Measurements from ENCODE around the gene ZNF366.

Gene ZNF366

GRCh38 chr5:72463449-72464052 is 43.7 kb downstream of the ZNF366 start:
- no peak for DNase-seq

- DNase-seq = no peak
Observed at GRCh38 chr5:72460413-72460812, 46.8 kb downstream of the ZNF366 start.

- DNase-seq = no peak
Observed at GRCh38 chr5:72459913-72460312, 47.3 kb downstream of the ZNF366 start.

GRCh38 chr5:72459089-72459661 is 48.0 kb downstream of the ZNF366 start:
- DNase-seq = no peak

GRCh38 chr5:72458407-72458806 is 48.8 kb downstream of the ZNF366 start:
- DNase-seq = no peak

- DNase-seq = no peak
Observed at GRCh38 chr5:72457491-72457890, 49.7 kb downstream of the ZNF366 start.

- DNase-seq = no peak
Observed at GRCh38 chr5:72456391-72457074, 50.7 kb downstream of the ZNF366 start.

GRCh38 chr5:72455476-72455875 is 51.7 kb downstream of the ZNF366 start:
- DNase-seq = no peak

- no peak for DNase-seq
Observed at GRCh38 chr5:72454996-72455395, 52.2 kb downstream of the ZNF366 start.

GRCh38 chr5:72453246-72453775 is 53.9 kb downstream of the ZNF366 start:
- no peak for DNase-seq

- no peak for DNase-seq
Observed at GRCh38 chr5:72452515-72453245, 54.5 kb downstream of the ZNF366 start.

GRCh38 chr5:72451741-72452505 is 55.3 kb downstream of the ZNF366 start:
- no peak for DNase-seq

GRCh38 chr5:72448368-72448767 is 58.8 kb downstream of the ZNF366 start:
- DNase-seq = no peak

GRCh38 chr5:72447751-72448150 is 59.5 kb downstream of the ZNF366 start:
- DNase-seq = no peak

GRCh38 chr5:72445969-72446368 is 61.2 kb downstream of the ZNF366 start:
- DNase-seq = no peak

GRCh38 chr5:72443883-72444282 is 63.3 kb downstream of the ZNF366 start:
- DNase-seq = no peak

GRCh38 chr5:72441862-72442540 is 65.2 kb downstream of the ZNF366 start:
- DNase-seq = no peak

GRCh38 chr5:72441094-72441723 is 66.0 kb downstream of the ZNF366 start:
- DNase-seq = no peak

- DNase-seq = no peak
Observed at GRCh38 chr5:72440207-72440638, 67.0 kb downstream of the ZNF366 start.

- DNase-seq = no peak
Observed at GRCh38 chr5:72439192-72439591, 68.0 kb downstream of the ZNF366 start.

GRCh38 chr5:72438141-72438540 is 69.1 kb downstream of the ZNF366 start:
- no peak for DNase-seq
